Stimulated activated CD4-positive, alpha-beta T cell treated with anti-CD3 and anti-CD28 coated beads, TNF-alpha, amount 100 ng/mL, for 48 hours (primary cell): ENCODE results near the gene STBD1.
"Not testable (repeated sequence)": the region's sequence is repeated elsewhere in the genome, so short reads cannot be mapped to it uniquely, and the experiment has no call there.

ENCODE experiments used
- DNase-seq, 3 donors: peaks; one replicate each; pipeline ENCODE4 v3.0.0-alpha.2; 2020; ENCODE audit warnings: low read depth in 3 of 3

Gene STBD1

GRCh38 chr4:76283900-76284299 is 22.6 kb upstream of the STBD1 start:
- DNase-seq, result no peak

DNA sequence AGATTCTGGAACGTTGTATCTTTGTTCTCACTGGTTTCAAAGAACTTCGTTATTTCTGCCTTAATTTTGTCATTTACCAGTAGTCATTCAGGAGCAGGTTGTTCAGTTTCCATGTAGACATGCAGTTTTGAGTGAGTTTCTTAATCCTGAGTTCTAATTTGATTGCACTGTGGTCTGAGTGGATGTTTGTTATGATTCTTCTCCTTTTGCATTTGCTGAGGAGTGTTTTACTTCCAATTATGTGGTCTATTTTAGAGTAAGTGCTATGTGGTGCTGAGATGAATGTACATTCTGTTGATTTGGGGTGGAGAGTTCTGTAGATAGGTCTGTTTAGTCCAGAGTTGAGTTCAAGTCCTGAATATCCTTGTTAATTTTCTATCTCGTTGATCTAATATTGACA is 18.7 kb upstream of the STBD1 start:
- DNase-seq, result not testable (repeated sequence)

DNA sequence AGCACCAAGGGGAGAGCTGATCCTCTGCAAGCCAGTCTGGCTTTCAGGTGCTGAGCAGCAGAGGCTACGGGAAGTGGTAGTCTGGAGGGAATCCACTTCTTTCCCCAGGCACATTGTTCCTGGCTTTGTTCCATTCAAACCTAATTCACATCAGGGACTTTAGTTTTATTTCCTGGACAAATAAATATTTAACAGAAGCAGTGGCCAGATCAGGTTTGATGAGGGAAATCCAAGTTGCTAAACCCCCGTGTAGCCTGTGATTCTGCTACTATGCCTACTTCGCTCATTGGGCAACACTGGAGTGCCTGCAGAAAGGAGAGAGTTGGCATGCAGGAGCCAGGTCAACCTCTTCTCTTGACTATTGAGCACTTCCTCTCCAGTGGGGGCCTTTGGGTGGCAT is 13.8 kb upstream of the STBD1 start:
- DNase-seq, result no peak

DNA sequence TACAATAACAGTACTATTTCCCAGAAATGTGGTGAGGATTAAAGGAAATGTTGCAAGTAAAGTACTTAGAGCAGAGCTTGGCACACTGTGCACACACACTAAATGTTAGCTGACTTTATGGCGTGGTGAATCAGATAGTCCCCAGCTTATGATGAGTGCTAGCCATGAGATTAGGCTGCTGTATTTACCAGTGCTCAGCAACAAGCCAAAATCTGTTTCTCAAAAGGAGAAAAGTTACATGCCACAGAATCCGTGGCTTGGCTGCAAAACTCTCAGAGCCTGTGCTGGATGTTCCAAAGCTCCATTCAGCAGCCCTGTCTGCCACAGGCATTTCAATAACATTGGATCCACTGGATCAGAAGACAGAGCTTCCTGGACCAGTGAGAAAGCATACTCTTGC is 12.8 kb upstream of the STBD1 start:
- no peak for DNase-seq

GRCh38 chr4:76296286-76296820 is 10.2 kb upstream of the STBD1 start:
- no peak for DNase-seq

DNA sequence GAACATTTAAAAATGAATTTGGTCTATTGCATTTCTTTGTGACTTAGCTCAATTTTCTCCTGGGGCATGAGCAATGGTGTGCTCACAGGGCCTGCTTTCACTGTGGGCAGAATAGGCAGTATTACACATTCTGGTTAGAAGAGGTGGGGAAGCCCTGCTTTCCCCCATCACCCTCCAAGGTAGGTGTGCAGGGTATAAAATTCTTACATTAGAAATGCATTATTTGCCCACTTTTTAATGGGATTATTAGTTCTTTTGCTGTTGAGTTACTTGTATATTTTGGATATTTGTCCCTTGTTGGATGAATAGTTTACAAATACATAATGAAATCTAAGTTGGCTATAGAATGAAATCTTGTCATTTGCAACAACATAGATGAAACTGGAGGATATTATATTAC is 8.3 kb upstream of the STBD1 start:
- DNase-seq, result no peak

GRCh38 chr4:76300012-76300411 is 6.5 kb upstream of the STBD1 start:
- no peak for DNase-seq

DNA sequence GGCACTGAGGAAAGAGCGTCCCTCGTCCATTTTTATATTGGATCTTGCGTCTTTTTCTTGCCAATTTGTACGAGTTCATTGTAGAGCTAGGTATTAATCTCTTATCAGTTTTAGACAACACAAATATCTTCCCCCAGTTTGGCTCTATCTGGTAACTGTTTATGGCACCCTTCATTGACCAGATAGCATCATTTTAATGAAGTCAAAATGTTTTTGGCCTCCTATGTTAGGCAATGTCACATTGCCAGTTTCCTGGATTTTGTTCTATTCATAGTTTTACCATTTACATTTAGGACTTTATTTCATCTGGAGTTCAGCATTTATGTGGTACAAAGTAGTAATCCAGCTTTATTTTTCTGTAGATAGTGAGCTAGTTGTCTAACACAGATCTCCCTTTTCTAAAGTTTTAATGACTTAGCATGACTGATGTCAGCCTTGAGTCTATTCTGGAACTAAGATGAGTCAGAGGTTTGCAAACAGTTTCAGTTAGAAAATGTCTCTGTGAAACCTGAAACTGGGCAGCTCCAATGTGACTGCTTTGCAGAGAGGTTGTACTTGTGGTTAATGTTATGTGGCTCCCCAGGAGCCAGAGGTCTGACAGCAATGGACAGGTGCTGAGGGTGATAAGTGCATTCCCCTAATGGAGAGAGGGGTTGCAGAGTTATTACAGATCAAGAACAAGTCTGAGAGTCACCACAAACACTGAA is 5.3 kb upstream of the STBD1 start:
- peak in 2 of 3 donors; percentile 22 to 29 for DNase-seq

DNA sequence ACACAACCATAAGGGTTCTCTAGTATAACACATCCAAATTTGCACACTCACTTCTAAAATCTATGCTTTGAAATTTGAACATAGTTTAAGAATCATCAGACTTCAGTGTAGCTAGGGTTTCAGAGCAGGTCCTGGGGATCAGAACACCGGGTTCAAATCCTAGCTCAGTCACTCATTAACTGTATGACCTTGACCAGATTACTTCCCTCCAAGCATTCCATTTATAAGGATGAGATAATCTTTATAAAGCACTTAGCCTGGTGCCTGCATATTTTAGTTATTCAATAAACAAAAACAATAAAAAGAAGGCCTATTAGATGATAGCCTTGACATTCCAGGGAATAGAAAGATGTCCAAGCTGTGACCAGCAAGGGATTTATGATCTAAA is 4.8 kb upstream of the STBD1 start:
- DNase-seq, result no peak

DNA sequence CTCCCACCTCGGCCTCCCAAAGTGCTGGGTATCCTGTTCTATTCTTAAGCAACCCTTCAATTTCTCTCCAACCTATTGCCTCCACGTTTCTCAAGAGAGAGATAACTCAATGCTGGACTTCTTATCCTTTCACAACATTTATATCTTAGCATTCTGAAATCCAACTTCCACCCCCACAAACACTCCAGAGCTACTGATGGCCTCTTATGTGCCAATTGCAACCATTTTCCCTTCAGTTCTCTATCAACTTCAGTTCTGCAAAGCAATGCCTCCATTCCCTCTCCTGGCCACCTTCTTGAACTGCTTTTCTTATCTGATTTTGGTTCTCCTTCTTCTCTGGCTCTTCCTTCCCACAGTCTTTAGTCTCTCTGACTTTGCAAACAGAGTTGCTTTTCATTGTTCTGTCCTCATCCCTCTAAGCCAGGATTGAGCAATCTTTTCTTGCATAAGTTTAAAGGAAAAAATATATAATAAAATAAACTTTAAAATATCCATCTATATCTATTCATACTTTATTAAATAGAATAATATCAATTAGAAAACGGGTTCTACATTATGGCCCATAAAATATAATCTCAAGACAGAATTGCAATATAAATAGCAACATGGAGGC is 3.6 kb upstream of the STBD1 start:
- DNase-seq, result no peak

- DNase-seq, result peak in 1 of 3 donors; percentile 4
Measured at GRCh38 chr4:76305033-76305687, 1.4 kb upstream of the STBD1 start.

- DNase-seq, result peak in 1 of 3 donors; percentile 24
Measured at GRCh38 chr4:76306882-76307659, 538 bp downstream of the STBD1 start.

GRCh38 chr4:76307660-76308014 is 1.1 kb downstream of the STBD1 start:
- DNase-seq, result no peak

DNA sequence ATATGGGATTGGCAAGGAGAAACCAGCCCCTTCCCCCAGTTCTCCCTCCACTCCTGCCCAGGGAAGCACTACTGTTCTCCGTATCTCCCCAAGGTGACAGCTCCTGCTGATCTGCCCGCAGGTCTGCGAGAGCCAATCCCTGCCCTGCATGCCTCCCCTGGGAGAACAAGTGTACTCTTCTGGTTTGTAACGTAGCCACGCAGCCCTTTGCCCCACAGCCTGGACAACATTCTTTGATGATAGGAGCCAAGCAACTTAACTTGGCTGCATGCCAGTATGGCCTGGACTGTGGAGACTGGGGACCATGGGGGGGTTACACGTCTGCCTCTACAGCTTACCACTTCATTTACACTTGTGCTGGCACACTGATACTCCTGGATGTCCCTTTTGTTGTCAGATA is 2.0 kb downstream of the STBD1 start:
- no peak for DNase-seq

DNA sequence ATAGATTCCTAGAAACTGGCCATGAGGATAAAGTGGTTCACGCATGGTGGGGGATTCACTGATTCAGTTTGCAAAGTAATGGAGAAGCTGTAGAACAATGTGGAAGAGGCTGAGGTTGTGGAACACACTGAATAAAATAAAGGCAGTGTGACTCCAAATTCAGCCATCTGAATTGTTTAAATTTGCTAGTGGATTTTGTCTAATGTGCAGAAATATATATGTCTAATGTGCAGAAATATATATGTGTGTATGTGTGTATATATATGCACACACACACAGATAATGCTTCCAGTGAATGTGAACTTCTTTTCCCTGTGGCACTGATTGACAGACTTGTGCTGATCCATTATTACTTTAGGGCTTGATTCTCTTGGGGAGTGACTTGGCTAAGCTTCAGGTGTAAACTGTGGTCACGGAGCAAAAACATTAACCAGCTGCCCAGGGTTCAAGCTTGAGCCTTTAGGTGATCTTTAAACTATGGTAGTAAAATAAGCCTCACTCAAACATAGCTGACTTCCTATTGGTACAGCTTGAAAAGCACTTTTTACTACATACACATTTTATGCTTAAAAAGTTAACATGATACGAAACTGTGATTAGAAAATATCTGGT is 3.5 kb downstream of the STBD1 start:
- DNase-seq, result no peak

GRCh38 chr4:76310683-76311082 is 4.2 kb downstream of the STBD1 start:
- no peak for DNase-seq

DNA sequence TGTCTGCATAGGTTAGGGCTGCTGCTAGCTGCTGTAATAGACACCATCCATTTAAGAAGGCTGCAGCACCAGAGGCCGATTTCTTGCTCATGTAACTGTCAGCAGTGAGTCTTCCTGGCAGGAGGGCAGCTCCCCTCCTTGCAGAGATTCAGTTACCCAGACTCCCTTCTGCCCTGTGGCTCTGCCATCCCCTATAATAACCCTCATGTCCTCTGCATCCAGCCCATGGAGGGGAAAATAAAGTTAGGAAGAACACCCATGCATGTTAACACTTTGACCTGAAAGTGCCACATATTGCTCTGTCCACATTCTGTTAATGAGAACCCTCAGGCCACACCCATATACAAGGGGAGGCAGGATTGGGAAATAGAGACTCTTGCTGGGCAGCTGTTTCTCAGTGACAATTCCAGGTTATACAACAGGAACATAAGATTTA is 5.4 kb downstream of the STBD1 start:
- no peak for DNase-seq

- no peak for DNase-seq
Measured at GRCh38 chr4:76312457-76312856, 5.9 kb downstream of the STBD1 start.

DNA sequence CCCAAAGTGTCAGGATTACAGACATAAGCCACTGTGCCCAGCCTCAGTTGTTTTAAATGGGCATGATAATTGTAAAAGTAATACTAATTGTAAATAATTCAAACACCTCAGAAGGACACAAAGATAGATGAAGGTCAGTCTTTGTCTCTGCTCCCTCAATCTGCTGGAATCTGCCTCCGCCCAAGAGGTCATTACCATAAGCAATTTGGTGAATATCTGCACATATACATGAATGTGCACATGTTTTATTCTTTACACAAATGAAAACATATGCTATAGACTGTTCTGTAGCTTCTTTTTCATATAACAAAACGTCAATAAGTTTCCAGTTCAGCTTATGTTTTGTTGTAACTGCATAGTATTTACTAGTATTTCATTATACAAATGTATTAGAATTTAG is 7.0 kb downstream of the STBD1 start:
- no peak for DNase-seq

GRCh38 chr4:76315267-76315918 is 8.9 kb downstream of the STBD1 start:
- DNase-seq, result no peak

DNA sequence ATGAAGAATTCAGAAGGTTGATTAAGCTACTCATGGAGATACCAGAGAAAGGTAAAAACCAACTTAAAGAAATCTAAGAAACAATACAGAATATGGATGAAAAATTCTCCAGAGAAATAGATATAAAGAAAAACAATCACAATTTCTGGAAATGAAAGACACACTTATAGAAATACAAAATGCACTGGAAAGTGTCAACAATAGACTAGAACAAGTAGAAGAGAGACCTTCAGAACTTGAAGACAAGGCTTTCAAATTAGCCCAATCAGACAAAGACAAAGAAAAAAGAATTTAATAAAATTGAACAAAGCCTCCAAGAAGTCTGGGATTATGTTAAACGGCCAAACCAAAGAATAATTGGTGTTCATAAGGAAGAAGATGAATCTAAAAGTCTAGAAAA is 9.6 kb downstream of the STBD1 start:
- no peak for DNase-seq
